Loucy (cell line): ENCODE data around the gene NAXD.

Experiments used
- H2AFZ ChIP-seq: fragments of 200-600 bp; sonication (generic); 2 replicates; pipeline ENCODE4 v1.6.0; 2016; ENCODE audit warnings: antibody characterized with exemption, mild to moderate bottlenecking, low read length, moderate library complexity
- H3F3A ChIP-seq: fragments of 200-600 bp; 2 replicates; pipeline ENCODE4 v1.6.0; 2016; ENCODE audit warnings: antibody characterized with exemption, low read depth, mild to moderate bottlenecking
- H3K27me3 ChIP-seq: fragments of 200-600 bp; sonication (generic); 2 replicates; pipeline ENCODE4 v1.6.1; 2014; ENCODE audit warnings: low read length, mild to moderate bottlenecking; ENCODE audit not compliant: insufficient read depth, poor library complexity, severe bottlenecking
- H3K36me3 ChIP-seq: fragments of 200-600 bp; sonication (generic); 2 replicates; pipeline ENCODE4 v1.6.1; 2016; ENCODE audit warnings: low read length; ENCODE audit not compliant: insufficient read depth
- H3K4me1 ChIP-seq: fragments of 200-600 bp; sonication (generic); 2 replicates; pipeline ENCODE4 v1.5.1; 2014; ENCODE audit warnings: low read length, mild to moderate bottlenecking; ENCODE audit not compliant: insufficient read depth, poor library complexity, severe bottlenecking
- H3K4me2 ChIP-seq: fragments of 200-600 bp; sonication (generic); 2 replicates; pipeline ENCODE4 v1.6.0; 2014; ENCODE audit warnings: antibody characterized with exemption, low read length, low read depth, mild to moderate bottlenecking; ENCODE audit not compliant: poor library complexity, severe bottlenecking
- H3K4me3 ChIP-seq: fragments of 200-600 bp; sonication (generic); 2 replicates; pipeline ENCODE4 v1.5.1; 2014; ENCODE audit warnings: low read length, mild to moderate bottlenecking, mixed read lengths; ENCODE audit not compliant: poor library complexity, severe bottlenecking
- H3K79me2 ChIP-seq: fragments of 200-600 bp; sonication (generic); 2 replicates; pipeline ENCODE4 v1.6.1; 2014; ENCODE audit warnings: low read length; ENCODE audit not compliant: insufficient read depth
- H3K9ac ChIP-seq: fragments of 200-600 bp; sonication (generic); 2 replicates; pipeline ENCODE4 v1.6.0; 2014; ENCODE audit warnings: mild to moderate bottlenecking, low read depth, low read length, moderate library complexity; ENCODE audit not compliant: poor library complexity, severe bottlenecking
- H3K9me2 ChIP-seq: fragments of 200-600 bp; sonication (generic); replicated peaks from 2 replicates; pipeline ENCODE4 v1.6.1; 2016; ENCODE audit warnings: low read depth, low read length, mixed read lengths
- H3K9me3 ChIP-seq: fragments of 200-600 bp; sonication (generic); 2 replicates; pipeline ENCODE4 v1.6.1; 2014; ENCODE audit warnings: mild to moderate bottlenecking, antibody characterized with exemption, low read length, low read depth; ENCODE audit not compliant: insufficient read depth
- H4K20me1 ChIP-seq: fragments of 200-600 bp; sonication (generic); 2 replicates; pipeline ENCODE4 v1.6.0; 2014; ENCODE audit warnings: antibody characterized with exemption, low read length, mild to moderate bottlenecking; ENCODE audit not compliant: insufficient read depth, poor library complexity, severe bottlenecking
- CTCF ChIP-seq: fragments of 200-600 bp; sonication (generic); conservative IDR thresholded peaks from 2 replicates; pipeline ENCODE4 v1.5.1; 2014; ENCODE audit warnings: mild to moderate bottlenecking, antibody characterized with exemption, low read length
- EZH2phosphoT487 ChIP-seq: fragments of 200-600 bp; IDR thresholded peaks from 2 replicates; pipeline ENCODE4 v1.6.1; 2018; ENCODE audit warnings: antibody characterized with exemption, mild to moderate bottlenecking, moderate library complexity, borderline replicate concordance

Gene NAXD

GRCh38 chr13:110648848-110649421 lies 33.6 kb downstream of the NAXD start:
- Histone ChIP-seq H3K4me1 (no peaks in the 10 kb centered on the region), H3K4me2 (no peak overlapping the region), H3K9me3 (no peaks in the 10 kb centered on the region), H3K9me2 (no peaks in the 10 kb centered on the region), H3K4me3 (no peak overlapping the region), H3K9ac (no peak overlapping the region), H3K36me3 (peaks cover 47% of the 10 kb centered on the region; the same call in 1 of the 2 replicates), H2AFZ (no peak overlapping the region), H4K20me1 (no peaks in the 10 kb centered on the region), H3F3A (no peaks in the 10 kb centered on the region), H3K27me3 (no peaks in the 10 kb centered on the region), H3K79me2 (no peaks in the 10 kb centered on the region)
- TF ChIP-seq CTCF (no peak), EZH2phosphoT487 (no peak)

- Histone ChIP-seq H3K27me3 (no peaks in the 10 kb centered on the region), H3K4me1 (no peaks in the 10 kb centered on the region), H3F3A (no peaks in the 10 kb centered on the region), H3K4me2 (no peak overlapping the region), H2AFZ (no peak overlapping the region), H3K9ac (no peak overlapping the region), H3K9me3 (no peaks in the 10 kb centered on the region), H3K79me2 (no peaks in the 10 kb centered on the region), H4K20me1 (no peaks in the 10 kb centered on the region), H3K9me2 (no peaks in the 10 kb centered on the region), H3K36me3 (peaks cover 43% of the 10 kb centered on the region; the same call in 1 of the 2 replicates), H3K4me3 (no peak overlapping the region)
- TF ChIP-seq CTCF (no peak), EZH2phosphoT487 (no peak)
Measured at GRCh38 chr13:110649551-110649950, 34.2 kb downstream of the NAXD start.

GRCh38 chr13:110650436-110650835 lies 35.1 kb downstream of the NAXD start:
- H3K36me3 ChIP-seq, result peaks cover 41% of the 10 kb centered on the region; the same call in 1 of the 2 replicates
- no peaks in the 10 kb centered on the region for H3F3A ChIP-seq
- H3K27me3 ChIP-seq, result no peaks in the 10 kb centered on the region
- H2AFZ ChIP-seq, result no peak overlapping the region
- no peaks in the 10 kb centered on the region for H3K9me3 ChIP-seq
- no peaks in the 10 kb centered on the region for H3K4me1 ChIP-seq
- H3K4me3 ChIP-seq, result no peak overlapping the region
- H4K20me1 ChIP-seq, result peaks cover 5% of the 10 kb centered on the region
- H3K9ac ChIP-seq, result no peak overlapping the region
- H3K79me2 ChIP-seq, result no peaks in the 10 kb centered on the region
- TF ChIP-seq EZH2phosphoT487, result no peak
- no peak for TF ChIP-seq CTCF
- H3K4me2 ChIP-seq, result no peak overlapping the region
- H3K9me2 ChIP-seq, result no peaks in the 10 kb centered on the region
